GM12878 (cell line): ENCODE results near the gene LAMA2.

Experiments used
- CEBPB ChIP-seq, 2 experiments: fragments of 150-350 bp in 1 of 2; IDR thresholded peaks; 2 replicates each; pipeline ENCODE4 v1.6.1; 2012 to 2014; ENCODE audit warnings: low read depth in 2 of 2, low read length in 2 of 2, borderline replicate concordance in 1 of 2, inconsistent platforms in 1 of 2
- CREB1 ChIP-seq: IDR thresholded peaks from 2 replicates; pipeline ENCODE4 v1.6.1; 2012; ENCODE audit warnings: low read depth, mild to moderate bottlenecking, inconsistent platforms
- EZH2 ChIP-seq: IDR thresholded peaks from 2 replicates; pipeline ENCODE4 v1.6.1; 2012; ENCODE audit warnings: low read depth, mild to moderate bottlenecking, control low read depth, inconsistent platforms, low read length, borderline replicate concordance; ENCODE audit not compliant: control insufficient read depth
- MTA3 ChIP-seq: IDR thresholded peaks from 2 replicates; pipeline ENCODE4 v1.6.1; 2012; ENCODE audit warnings: low read length, inconsistent platforms, borderline replicate concordance
- POLR2A ChIP-seq: IDR thresholded peaks from 2 replicates; pipeline ENCODE4 v1.6.1; 2011; ENCODE audit warnings: low read depth, mild to moderate bottlenecking, low read length
- RCOR1 ChIP-seq: conservative IDR thresholded peaks from 2 replicates; pipeline ENCODE4 v1.6.1; 2012; ENCODE audit warnings: low read depth, low read length, improper control_type of control experiment
- RFX5 ChIP-seq: IDR thresholded peaks from 2 replicates; pipeline ENCODE4 v1.6.1; 2011; ENCODE audit warnings: low read depth, low read length, improper control_type of control experiment
- SIN3A ChIP-seq: IDR thresholded peaks from 2 replicates; pipeline ENCODE4 v1.6.1; 2012; ENCODE audit warnings: low read depth, low read length, improper control_type of control experiment
- SMAD5 ChIP-seq: IDR thresholded peaks from 2 replicates; pipeline ENCODE4 v1.6.1; 2016; ENCODE audit warnings: antibody characterized with exemption, low read depth
- SP1 ChIP-seq: IDR thresholded peaks from one replicate; pipeline ENCODE4 v1.6.1; 2011; ENCODE audit warnings: low read depth, low read length
- TCF3 ChIP-seq: IDR thresholded peaks from 2 replicates; pipeline ENCODE4 v1.6.1; 2012; ENCODE audit warnings: low read depth, mild to moderate bottlenecking, low read length, borderline replicate concordance; ENCODE audit not compliant: insufficient read depth
- YY1 ChIP-seq: IDR thresholded peaks from 2 replicates; pipeline ENCODE4 v1.6.1; 2011; ENCODE audit warnings: low read depth, mild to moderate bottlenecking, low read length
- TF ChIP-seq, protein P1 (sequence below), 3 experiments: IDR thresholded peaks in 2 of 3; conservative IDR thresholded peaks in 1 of 3; 2 replicates each; pipeline ENCODE4 v1.5.1; 2011; ENCODE audit warnings: low read depth in 3 of 3, low read length in 3 of 3, mild to moderate bottlenecking in 3 of 3, control low read depth in 2 of 3, moderate library complexity in 2 of 3, inconsistent platforms in 1 of 3, mixed read lengths in 1 of 3; ENCODE audit not compliant: control insufficient read depth in 2 of 3, insufficient read depth in 1 of 3; ENCODE audit errors: extremely low read depth in 1 of 3
- TF ChIP-seq, protein P2 (sequence below): IDR thresholded peaks from 2 replicates; pipeline ENCODE4 v1.6.1; 2012; ENCODE audit warnings: mild to moderate bottlenecking, low read depth, low read length

DNA sequence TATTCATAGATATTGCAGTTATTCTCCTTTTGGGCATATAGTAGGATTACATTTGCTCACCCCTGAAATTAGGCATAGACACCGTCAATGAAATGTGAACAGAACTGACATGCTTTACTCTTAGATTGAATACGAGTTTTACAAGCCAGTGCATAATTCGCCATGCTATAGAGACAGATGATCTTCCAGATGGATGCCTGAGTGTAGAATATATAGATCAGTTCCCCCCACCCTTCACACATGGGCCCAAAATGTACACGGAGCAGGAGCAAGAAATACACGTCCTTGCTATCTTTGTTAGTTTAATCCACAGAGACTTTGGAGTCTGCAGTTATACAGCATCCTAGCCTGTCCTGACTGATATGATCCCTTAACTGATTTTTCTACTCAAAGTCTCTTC is 47.4 kb downstream of the LAMA2 start:
- TF ChIP-seq SIN3A (no peak), POLR2A (no peak), RCOR1 (no peak), CEBPB (IDR thresholded peaks at IDR 0.05; ENCODE audit: borderline replicate concordance in 1 of 2, low read depth in 2 of 2, low read length in 2 of 2) (no peak), YY1 (no peak), SMAD5 (no peak), EZH2 (no peak), CREB1 (no peak), TCF3 (no peak), SP1 (no peak), MTA3 (no peak), RFX5 (no peak)
- TF ChIP-seq, protein P1, sequence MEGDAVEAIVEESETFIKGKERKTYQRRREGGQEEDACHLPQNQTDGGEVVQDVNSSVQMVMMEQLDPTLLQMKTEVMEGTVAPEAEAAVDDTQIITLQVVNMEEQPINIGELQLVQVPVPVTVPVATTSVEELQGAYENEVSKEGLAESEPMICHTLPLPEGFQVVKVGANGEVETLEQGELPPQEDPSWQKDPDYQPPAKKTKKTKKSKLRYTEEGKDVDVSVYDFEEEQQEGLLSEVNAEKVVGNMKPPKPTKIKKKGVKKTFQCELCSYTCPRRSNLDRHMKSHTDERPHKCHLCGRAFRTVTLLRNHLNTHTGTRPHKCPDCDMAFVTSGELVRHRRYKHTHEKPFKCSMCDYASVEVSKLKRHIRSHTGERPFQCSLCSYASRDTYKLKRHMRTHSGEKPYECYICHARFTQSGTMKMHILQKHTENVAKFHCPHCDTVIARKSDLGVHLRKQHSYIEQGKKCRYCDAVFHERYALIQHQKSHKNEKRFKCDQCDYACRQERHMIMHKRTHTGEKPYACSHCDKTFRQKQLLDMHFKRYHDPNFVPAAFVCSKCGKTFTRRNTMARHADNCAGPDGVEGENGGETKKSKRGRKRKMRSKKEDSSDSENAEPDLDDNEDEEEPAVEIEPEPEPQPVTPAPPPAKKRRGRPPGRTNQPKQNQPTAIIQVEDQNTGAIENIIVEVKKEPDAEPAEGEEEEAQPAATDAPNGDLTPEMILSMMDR (IDR thresholded peaks at IDR 0.05 in 2 of 3, conservative IDR thresholded peaks at IDR 0.05 in 1 of 3; ENCODE audit: control insufficient read depth in 2 of 3, extremely low read depth in 1 of 3, insufficient read depth in 1 of 3, low read depth in 3 of 3, low read length in 3 of 3), result no peak
- TF ChIP-seq, protein P2, sequence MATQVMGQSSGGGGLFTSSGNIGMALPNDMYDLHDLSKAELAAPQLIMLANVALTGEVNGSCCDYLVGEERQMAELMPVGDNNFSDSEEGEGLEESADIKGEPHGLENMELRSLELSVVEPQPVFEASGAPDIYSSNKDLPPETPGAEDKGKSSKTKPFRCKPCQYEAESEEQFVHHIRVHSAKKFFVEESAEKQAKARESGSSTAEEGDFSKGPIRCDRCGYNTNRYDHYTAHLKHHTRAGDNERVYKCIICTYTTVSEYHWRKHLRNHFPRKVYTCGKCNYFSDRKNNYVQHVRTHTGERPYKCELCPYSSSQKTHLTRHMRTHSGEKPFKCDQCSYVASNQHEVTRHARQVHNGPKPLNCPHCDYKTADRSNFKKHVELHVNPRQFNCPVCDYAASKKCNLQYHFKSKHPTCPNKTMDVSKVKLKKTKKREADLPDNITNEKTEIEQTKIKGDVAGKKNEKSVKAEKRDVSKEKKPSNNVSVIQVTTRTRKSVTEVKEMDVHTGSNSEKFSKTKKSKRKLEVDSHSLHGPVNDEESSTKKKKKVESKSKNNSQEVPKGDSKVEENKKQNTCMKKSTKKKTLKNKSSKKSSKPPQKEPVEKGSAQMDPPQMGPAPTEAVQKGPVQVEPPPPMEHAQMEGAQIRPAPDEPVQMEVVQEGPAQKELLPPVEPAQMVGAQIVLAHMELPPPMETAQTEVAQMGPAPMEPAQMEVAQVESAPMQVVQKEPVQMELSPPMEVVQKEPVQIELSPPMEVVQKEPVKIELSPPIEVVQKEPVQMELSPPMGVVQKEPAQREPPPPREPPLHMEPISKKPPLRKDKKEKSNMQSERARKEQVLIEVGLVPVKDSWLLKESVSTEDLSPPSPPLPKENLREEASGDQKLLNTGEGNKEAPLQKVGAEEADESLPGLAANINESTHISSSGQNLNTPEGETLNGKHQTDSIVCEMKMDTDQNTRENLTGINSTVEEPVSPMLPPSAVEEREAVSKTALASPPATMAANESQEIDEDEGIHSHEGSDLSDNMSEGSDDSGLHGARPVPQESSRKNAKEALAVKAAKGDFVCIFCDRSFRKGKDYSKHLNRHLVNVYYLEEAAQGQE, result no peak
